HG03565 (cell line): ENCODE measurements around the gene PROM2.

ENCODE experiments used
- ATAC-seq: cut with Tn5 transposase; IDR thresholded peaks from one replicate; pipeline ENCODE4 v1.9.1; 2021; ENCODE audit warnings: mild to moderate bottlenecking, moderate library complexity; ENCODE audit not compliant: unreplicated experiment

The PROM2 gene

GRCh38 chr2:95319481-95320343, 45.5 kb downstream of the PROM2 start:
- ATAC-seq, result no peak

DNA sequence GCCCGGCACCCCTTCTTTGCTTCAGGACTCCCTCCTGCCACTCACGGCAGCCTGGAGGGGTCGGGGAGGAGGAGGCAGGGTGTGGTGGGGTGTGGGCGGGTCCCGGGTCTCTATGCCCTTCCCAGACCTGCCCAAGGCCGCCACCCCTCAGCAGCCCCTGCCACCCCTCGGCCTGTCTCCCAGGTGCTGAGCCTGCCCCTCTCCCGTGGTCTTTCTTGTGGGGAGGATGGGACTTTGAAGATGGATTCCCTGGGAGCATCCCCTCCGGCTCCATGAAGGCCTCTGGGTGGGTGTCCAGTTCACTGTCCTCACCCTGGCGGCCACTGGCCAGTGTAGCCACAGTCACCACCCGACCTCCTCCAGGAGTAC, 46.1 kb downstream of the PROM2 start:
- ATAC-seq, result no peak

GRCh38 chr2:95320986-95321767, 46.9 kb downstream of the PROM2 start:
- ATAC-seq, result no peak

- ATAC-seq, result no peak
Observed at GRCh38 chr2:95323347-95324155, 49.3 kb downstream of the PROM2 start.

DNA sequence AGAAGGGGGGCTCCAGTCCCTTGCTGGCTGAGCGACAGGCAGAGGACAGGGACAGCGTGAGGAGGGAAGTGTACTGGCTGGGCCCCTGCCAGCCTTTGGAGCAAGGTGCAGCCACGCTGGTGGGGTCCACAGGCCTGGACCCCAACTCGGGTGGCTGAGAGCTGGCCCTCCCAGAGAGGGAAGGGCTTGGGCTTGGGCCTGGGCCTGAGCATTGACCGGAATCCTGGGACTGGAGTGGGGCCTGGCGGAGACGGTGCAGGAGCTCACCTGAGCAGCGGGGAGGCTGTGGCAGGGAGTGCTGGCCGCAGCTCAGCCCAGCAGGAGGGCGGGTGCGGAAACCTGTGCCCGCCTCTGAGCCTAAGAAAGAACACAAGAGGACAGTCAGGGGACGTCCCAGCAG, 50.8 kb downstream of the PROM2 start:
- no peak for ATAC-seq

- ATAC-seq, result no peak
Observed at GRCh38 chr2:95325590-95326432, 51.6 kb downstream of the PROM2 start.

DNA sequence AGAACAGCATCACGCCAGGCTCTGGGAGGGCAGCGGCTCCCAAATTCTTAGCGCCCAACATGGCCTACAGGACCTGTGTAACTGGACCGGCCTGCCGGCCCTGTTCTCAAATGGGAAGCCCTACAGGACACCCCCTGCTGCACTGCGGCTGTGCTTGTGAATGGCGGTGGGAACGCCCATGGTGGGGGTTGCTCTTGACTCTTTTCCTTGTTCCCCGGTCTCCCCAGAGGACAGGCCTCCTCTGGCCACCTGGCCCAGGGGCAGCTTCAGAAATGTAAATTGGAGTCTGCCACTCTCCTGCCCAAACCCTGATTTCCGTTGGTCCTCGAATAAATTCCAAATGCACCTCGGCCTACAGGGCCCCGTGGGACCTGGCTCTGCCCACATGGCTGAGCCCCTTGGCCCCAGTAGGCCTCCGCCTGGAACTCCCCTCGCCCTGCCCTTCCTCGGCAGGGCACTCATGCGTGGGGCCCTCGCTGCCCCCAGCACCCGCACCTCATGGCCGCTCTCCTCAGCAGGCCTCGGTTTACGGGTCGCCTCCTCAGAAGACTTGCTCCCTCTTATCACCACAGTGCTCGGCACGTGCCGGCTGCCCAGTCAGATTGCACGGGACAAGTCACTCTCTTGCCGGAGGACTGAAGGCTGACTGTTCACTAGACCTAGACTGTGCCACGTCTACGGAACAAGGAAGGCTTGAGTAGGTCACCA, 52.3 kb downstream of the PROM2 start:
- no peak for ATAC-seq

GRCh38 chr2:95327861-95328260, 53.6 kb downstream of the PROM2 start:
- ATAC-seq, result no peak

DNA sequence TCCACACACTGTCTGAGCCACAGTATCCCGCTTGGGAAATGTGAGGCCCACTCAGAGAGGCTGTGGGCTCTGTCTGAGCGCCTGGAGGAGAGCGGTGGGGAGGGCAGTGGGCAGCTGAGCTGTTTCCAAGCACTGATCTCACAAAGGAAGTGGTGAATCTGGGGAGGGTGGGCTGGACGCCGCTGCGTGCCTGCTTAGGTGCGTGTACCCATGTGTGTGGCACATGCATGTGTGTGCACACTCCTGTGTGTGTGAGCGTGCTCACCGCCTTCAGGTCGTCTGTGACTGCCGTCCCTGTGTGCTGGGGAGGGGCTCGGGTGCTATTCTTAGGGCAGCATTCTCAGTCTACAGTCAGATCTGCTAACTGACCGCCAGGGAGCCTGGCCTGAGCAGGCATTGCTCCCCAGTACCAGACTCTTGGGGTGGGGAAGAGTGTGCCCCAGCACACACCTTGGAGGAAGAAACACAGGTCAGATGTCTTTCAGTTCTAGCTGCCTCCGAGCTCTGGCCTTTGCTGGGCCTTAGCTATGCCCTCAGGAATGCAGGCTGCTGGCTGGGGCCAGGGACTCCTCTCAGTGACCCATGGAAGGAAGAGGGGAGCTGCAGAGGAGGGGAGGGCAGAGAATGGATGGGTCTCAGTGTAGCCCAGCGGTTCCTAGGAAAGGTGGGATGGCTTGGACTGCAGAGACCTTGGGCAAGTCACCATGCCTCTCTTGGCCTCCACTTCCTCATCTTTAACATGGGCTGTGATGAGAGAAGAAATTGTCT, 54.3 kb downstream of the PROM2 start:
- ATAC-seq, result no peak

DNA sequence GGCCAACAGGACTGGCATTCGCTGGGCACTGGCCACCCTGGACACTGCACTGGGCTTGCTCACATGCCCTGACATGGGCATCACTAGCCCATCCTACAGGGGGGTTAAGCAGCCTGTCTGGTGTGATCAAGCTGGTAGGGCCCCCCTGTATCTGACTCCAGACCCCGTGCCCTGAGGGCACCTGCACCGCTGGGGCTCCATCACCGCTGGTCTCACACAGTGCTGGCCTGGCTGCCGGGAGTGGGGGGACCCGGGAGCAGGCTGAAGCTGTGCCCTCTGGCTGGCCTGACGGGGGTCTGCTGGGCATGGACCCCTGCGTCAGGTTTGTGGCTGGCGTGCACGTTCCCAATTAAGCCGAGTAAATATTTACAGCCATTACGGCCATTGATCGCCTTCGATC, 55.2 kb downstream of the PROM2 start:
- no peak for ATAC-seq

DNA sequence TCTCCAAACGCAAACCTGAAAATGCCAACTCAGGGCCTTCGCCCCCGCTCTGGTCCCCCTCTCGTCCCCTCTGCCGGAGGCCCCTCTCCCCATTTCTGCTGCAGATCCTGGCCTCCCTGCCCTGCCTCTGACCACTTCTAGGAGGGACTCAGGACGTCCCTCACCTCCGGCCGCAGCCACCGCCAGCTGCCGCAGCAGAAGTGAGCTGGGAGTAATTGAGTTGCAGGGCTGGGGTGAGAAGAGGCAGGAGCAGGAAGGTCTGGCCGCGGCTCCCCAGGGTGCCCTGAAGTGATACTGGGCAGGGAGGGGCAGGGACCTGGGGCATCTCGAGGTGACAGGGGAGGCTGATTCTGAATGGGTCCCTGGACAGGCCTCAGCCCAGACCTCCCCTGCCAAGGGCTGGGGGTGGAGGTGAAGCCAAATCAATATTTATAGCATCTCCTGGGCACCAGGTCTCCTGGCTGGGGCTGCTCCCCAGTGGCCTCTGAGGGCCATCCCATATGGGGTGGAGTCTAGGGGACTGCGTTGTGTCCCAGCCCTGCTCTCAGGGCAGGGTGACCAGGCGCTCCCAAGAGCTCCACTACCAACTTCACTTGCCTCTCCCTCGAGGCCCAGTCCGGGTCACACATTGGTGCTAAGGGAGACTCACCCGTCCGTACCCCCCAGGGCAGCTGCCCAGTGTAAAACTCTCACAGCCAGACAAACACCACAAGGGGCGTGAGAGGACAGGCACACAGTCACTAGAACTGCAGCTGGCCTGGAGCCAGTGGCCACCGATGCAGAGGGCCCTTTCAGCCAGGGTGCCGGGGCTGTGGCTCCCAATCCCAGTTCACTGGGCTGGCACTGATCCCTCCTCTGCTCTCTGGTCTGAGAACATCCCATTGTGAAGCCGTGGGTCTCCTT, 55.9 kb downstream of the PROM2 start:
- no peak for ATAC-seq

GRCh38 chr2:95330794-95331338, 56.6 kb downstream of the PROM2 start:
- no peak for ATAC-seq

GRCh38 chr2:95331606-95332005, 57.4 kb downstream of the PROM2 start:
- ATAC-seq, result no peak

DNA sequence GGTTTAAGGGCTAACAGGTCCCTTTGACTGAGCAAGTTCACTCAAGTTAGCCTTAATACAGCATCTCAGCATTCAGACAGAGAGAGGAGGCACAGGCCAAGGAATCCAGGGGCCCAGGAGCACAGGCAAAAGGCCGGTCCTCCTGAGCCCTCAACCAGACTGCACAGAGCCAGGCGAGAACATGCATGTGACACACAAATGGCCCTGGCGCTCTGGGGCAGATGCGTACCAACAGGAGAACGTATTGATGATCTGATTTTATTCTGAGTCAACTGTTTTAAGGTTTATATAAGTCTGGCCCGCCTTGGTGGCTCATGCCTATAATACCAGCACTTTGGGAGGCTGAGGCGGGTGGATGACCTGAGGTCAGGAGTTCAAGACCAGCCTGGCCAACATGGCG, 57.8 kb downstream of the PROM2 start:
- no peak for ATAC-seq

DNA sequence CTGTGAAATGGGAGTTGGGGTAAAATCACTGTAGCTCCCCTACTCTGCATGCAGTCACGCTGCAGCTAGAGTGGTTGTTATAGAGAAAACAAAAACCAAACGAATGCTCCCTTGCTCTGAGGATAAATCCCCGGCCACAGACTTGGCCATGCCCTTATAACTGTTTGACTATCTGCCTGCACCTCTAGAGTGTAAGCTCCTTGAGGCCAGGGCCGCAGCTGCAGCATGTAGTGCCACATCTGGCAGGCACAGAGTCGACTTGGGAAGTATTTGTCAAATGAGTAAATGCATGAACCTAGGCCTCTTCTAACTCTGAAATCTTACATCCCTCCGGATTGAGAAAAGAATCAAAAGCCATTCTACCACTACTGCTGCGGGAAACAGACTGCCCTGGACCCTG, 58.8 kb downstream of the PROM2 start:
- no peak for ATAC-seq

GRCh38 chr2:95333888-95334338, 59.7 kb downstream of the PROM2 start:
- ATAC-seq, result no peak

- ATAC-seq, result no peak
Observed at GRCh38 chr2:95334916-95335641, 60.8 kb downstream of the PROM2 start.
